Measurements from ENCODE around the gene NANOS3.

The NANOS3 gene

GRCh38 chr19:13864667-13865570 lies 12.0 kb upstream of the NANOS3 start:
- no peak for FAIRE-seq

GRCh38 chr19:13865571-13866462 lies 11.1 kb upstream of the NANOS3 start:
- FAIRE-seq = no peak

GRCh38 chr19:13866463-13867046 lies 10.4 kb upstream of the NANOS3 start:
- FAIRE-seq = no peak

GRCh38 chr19:13868663-13869062 lies 8.3 kb upstream of the NANOS3 start:
- no peak for FAIRE-seq

- FAIRE-seq = no peak
These were observed 7.7 kb upstream of the NANOS3 start for GRCh38 chr19:13869281-13869680.

- no peak for FAIRE-seq
These were observed 6.1 kb upstream of the NANOS3 start for GRCh38 chr19:13870873-13871272.

GRCh38 chr19:13872339-13872694 lies 4.6 kb upstream of the NANOS3 start:
- FAIRE-seq = no peak

GRCh38 chr19:13872695-13873389 lies 4.1 kb upstream of the NANOS3 start:
- FAIRE-seq = no peak

- no peak for FAIRE-seq
These were observed 3.0 kb upstream of the NANOS3 start for GRCh38 chr19:13873834-13874515.

- no peak for FAIRE-seq
These were observed 1.1 kb upstream of the NANOS3 start for GRCh38 chr19:13875824-13876223.

- FAIRE-seq = no peak
These were observed 369 bp downstream of the NANOS3 start for GRCh38 chr19:13877303-13877702.

- peak; percentile 57 for FAIRE-seq
These were observed 3.4 kb downstream of the NANOS3 start for GRCh38 chr19:13880059-13881043.

- FAIRE-seq = no peak
These were observed 4.3 kb downstream of the NANOS3 start for GRCh38 chr19:13881251-13881691.

- no peak for FAIRE-seq
These were observed 4.9 kb downstream of the NANOS3 start for GRCh38 chr19:13881692-13882418.

GRCh38 chr19:13882419-13882795 lies 5.5 kb downstream of the NANOS3 start:
- no peak for FAIRE-seq

- FAIRE-seq = no peak
These were observed 5.9 kb downstream of the NANOS3 start for GRCh38 chr19:13882836-13883235.

- FAIRE-seq = no peak
These were observed 6.7 kb downstream of the NANOS3 start for GRCh38 chr19:13883516-13884064.

GRCh38 chr19:13884726-13885591 lies 8.0 kb downstream of the NANOS3 start:
- no peak for FAIRE-seq
